ENCODE data around the gene CDCP1.
A peak's percentile ranks its signal among the peaks of the same experiment; 100 is the strongest.

Gene CDCP1

DNA sequence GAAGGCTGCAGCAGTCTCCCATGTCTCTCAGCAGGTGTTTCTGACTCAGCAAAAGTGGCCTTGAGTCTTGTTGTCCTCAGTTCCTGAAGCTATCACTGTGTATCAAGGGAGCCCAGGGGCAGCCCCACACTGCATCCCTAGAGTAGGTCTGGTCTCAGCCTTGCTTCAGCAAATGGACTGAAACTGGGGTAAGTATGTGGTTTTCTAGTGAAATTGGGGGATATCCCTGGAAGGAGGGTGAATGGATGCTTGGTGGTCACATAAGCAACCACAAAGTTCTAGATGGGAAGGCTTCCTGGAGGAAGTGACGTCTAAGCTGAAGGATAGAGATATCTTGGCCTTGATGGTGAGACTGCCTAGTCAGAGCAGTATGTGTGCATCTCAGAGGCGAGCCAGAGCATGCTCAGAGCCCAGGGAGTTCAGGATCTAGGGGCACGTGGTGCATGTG lies 41.5 kb upstream of the CDCP1 start:
- peaks cover 0 to 28% (median 9%) of the 10 kb centered on the region in 4 experiments for H3K4me1 ChIP-seq (ENCODE audit: control extremely low read depth in 1 of 4, control insufficient read depth in 4 of 4, insufficient read depth in 4 of 4, low read length in 3 of 4)
- H3K27ac ChIP-seq (ENCODE audit: insufficient read depth in 1 of 2, low read depth in 1 of 2, low read length in 2 of 2, poor library complexity in 1 of 2, severe bottlenecking in 2 of 2): no peak overlapping the region
- H3K4me3 ChIP-seq (ENCODE audit: control insufficient read depth in 1 of 7, extremely low read depth in 1 of 7, insufficient read depth in 4 of 7, low read depth in 2 of 7, low read length in 6 of 7): no peak overlapping the region
- no peaks in the 10 kb centered on the region for H3K9me3 ChIP-seq (ENCODE audit: control extremely low read depth in 1 of 5, control insufficient read depth in 4 of 5, insufficient read depth in 2 of 5, low read depth in 1 of 5, low read length in 4 of 5)
- no peaks in the 10 kb centered on the region for H3K27me3 ChIP-seq (replicated peaks in 2 of 5; ENCODE audit: control insufficient read depth in 4 of 5, insufficient read depth in 5 of 5, low read length in 4 of 5)
- CTCF ChIA-PET: interaction anchor here (1.0 to 1.2 kb wide), 5 partner anchors 9 to 33 kb away, joined by 3 to 6 read pairs (median 3); no protein-coding TSS in a partner anchor
- 86% methylated on average over 2 of the region's 3 CpGs for WGBS (ENCODE audit: insufficient coverage)
- no peaks in the 10 kb centered on the region for H3K36me3 ChIP-seq (ENCODE audit: control insufficient read depth in 4 of 4, insufficient read depth in 4 of 4, low read length in 3 of 4)
- POLR2A ChIA-PET: no interaction called here
- peak in 2 of 3 donors; percentile 33 to 44 for DNase-seq

DNA sequence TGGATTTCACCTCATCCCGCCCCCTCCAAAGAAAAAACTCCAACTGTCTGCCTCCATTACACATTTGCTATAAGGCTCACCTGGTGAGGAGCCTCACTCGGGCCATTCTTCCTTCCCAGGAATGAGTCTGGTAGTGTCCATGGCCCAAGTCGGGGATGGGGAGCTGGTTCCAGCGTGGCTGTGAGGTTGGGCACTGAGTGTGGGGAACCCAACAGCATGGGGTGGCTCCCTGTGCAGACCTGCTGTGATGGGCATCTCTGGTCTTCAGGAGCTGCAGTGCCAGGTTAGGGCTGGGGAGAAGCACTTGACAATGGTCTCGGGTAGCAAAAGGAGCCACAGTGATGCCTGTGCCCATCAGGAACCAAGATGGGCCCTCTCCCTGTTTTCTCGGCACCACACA lies 40.7 kb upstream of the CDCP1 start:
- DNase-seq: no peak
- peaks cover 0 to 29% (median 9%) of the 10 kb centered on the region in 4 experiments for H3K4me1 ChIP-seq (ENCODE audit: control extremely low read depth in 1 of 4, control insufficient read depth in 4 of 4, insufficient read depth in 4 of 4, low read length in 3 of 4)
- H3K4me3 ChIP-seq (ENCODE audit: control insufficient read depth in 1 of 7, extremely low read depth in 1 of 7, insufficient read depth in 4 of 7, low read depth in 2 of 7, low read length in 6 of 7): no peak overlapping the region
- CTCF ChIA-PET: interaction anchor here (1.0 kb wide), 2 partner anchors 22 to 23 kb away, joined by 3 to 6 read pairs; no protein-coding TSS in a partner anchor
- H3K27ac ChIP-seq (ENCODE audit: insufficient read depth in 1 of 2, low read depth in 1 of 2, low read length in 2 of 2, poor library complexity in 1 of 2, severe bottlenecking in 2 of 2): no peak overlapping the region
- POLR2A ChIA-PET: no interaction called here
- H3K36me3 ChIP-seq (ENCODE audit: control insufficient read depth in 4 of 4, insufficient read depth in 4 of 4, low read length in 3 of 4): no peaks in the 10 kb centered on the region
- 97% methylated on average over 4 of the region's 6 CpGs for WGBS (ENCODE audit: insufficient coverage)
- no peaks in the 10 kb centered on the region for H3K9me3 ChIP-seq (ENCODE audit: control extremely low read depth in 1 of 5, control insufficient read depth in 4 of 5, insufficient read depth in 2 of 5, low read depth in 1 of 5, low read length in 4 of 5)
- no peaks in the 10 kb centered on the region for H3K27me3 ChIP-seq (replicated peaks in 2 of 5; ENCODE audit: control insufficient read depth in 4 of 5, insufficient read depth in 5 of 5, low read length in 4 of 5)

DNA sequence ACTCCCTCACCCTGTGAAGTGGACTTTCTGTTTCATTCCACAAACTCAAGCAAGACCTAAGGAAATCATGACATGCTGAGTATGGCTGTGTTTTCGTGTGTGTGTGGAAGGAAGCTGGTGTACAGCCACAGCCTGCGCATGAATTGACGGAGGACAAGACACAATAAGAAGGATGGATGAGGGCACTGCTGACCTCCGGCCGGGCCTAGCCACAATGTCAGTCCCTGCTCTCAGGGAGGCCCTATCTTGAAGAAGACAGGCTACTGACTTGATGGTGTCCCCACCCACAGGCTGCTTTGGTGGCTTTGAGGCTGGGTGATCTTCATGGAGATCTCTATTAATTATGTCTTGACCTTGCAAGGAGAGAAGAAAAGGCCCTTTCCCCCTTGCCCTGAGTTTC lies 39.3 kb upstream of the CDCP1 start:
- no peak overlapping the region for H3K27ac ChIP-seq (ENCODE audit: insufficient read depth in 1 of 2, low read depth in 1 of 2, low read length in 2 of 2, poor library complexity in 1 of 2, severe bottlenecking in 2 of 2)
- ChIA-PET POLR2A (no interaction called here), CTCF (no interaction called here)
- H3K27me3 ChIP-seq (replicated peaks in 2 of 5; ENCODE audit: control insufficient read depth in 4 of 5, insufficient read depth in 5 of 5, low read length in 4 of 5): no peaks in the 10 kb centered on the region
- no peaks in the 10 kb centered on the region for H3K9me3 ChIP-seq (ENCODE audit: control extremely low read depth in 1 of 5, control insufficient read depth in 4 of 5, insufficient read depth in 2 of 5, low read depth in 1 of 5, low read length in 4 of 5)
- no peak overlapping the region for H3K4me3 ChIP-seq (ENCODE audit: control insufficient read depth in 1 of 7, extremely low read depth in 1 of 7, insufficient read depth in 4 of 7, low read depth in 2 of 7, low read length in 6 of 7)
- no peaks in the 10 kb centered on the region for H3K36me3 ChIP-seq (ENCODE audit: control insufficient read depth in 4 of 4, insufficient read depth in 4 of 4, low read length in 3 of 4)
- H3K4me1 ChIP-seq (ENCODE audit: control extremely low read depth in 1 of 4, control insufficient read depth in 4 of 4, insufficient read depth in 4 of 4, low read length in 3 of 4): peaks cover 0 to 26% (median 9%) of the 10 kb centered on the region in 4 experiments
- no peak for DNase-seq
- WGBS (ENCODE audit: insufficient coverage): 80% methylated on average over 1 of the region's 5 CpGs

DNA sequence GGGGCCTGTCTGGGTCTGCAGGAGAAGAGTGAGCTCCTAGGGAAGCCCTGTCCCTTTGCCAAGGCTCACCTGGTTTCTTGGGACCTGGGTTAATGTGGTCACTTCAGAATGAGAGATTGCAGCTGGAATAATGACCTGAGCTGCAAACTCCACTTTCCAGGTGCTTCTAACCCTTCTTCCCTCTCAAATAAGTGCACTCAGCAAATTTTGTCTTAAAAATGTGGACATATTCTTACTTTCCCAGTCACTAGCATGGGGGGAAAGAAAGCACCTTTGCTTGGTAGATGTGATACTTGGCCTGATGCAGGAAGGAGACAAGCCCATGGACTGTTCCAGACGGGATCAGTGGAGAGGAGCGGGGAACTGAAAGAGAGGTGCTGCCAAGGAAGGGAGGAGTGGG lies 38.9 kb upstream of the CDCP1 start:
- POLR2A ChIA-PET: no interaction called here
- DNase-seq: no peak
- CTCF ChIA-PET: interaction anchor here (0.5 kb wide), 1 partner anchor 25 kb away, joined by 3 read pairs; no protein-coding TSS in a partner anchor
- WGBS (ENCODE audit: insufficient coverage): 83% methylated on average over 1 of the region's 2 CpGs
- no peak overlapping the region for H3K4me3 ChIP-seq (ENCODE audit: control insufficient read depth in 1 of 7, extremely low read depth in 1 of 7, insufficient read depth in 4 of 7, low read depth in 2 of 7, low read length in 6 of 7)
- no peaks in the 10 kb centered on the region for H3K27me3 ChIP-seq (replicated peaks in 2 of 5; ENCODE audit: control insufficient read depth in 4 of 5, insufficient read depth in 5 of 5, low read length in 4 of 5)
- peaks cover 0 to 26% (median 9%) of the 10 kb centered on the region in 4 experiments for H3K4me1 ChIP-seq (ENCODE audit: control extremely low read depth in 1 of 4, control insufficient read depth in 4 of 4, insufficient read depth in 4 of 4, low read length in 3 of 4)
- no peaks in the 10 kb centered on the region for H3K36me3 ChIP-seq (ENCODE audit: control insufficient read depth in 4 of 4, insufficient read depth in 4 of 4, low read length in 3 of 4)
- H3K27ac ChIP-seq (ENCODE audit: insufficient read depth in 1 of 2, low read depth in 1 of 2, low read length in 2 of 2, poor library complexity in 1 of 2, severe bottlenecking in 2 of 2): no peak overlapping the region
- no peaks in the 10 kb centered on the region for H3K9me3 ChIP-seq (ENCODE audit: control extremely low read depth in 1 of 5, control insufficient read depth in 4 of 5, insufficient read depth in 2 of 5, low read depth in 1 of 5, low read length in 4 of 5)

DNA sequence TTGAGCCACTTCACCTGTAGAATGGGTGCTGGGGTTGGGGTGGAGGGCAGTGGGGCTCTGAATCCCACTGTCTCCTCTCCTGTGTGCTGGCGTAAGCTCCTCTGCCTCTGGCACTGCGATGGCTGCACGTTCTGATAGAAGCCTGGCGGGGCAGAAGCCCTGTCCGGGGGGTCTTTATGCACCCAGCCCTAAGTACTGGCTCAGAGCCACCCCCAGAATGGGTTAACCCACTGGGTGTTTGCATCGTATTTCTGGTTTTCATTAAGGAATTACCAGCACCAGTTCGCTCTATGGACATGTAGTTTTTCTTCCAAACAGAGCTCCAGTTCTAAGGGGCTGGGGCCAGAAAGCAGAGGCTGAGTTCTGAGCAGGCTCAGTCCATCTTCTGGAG lies 37.7 kb upstream of the CDCP1 start:
- no peak for DNase-seq
- CTCF ChIA-PET: no interaction called here
- POLR2A ChIA-PET: no interaction called here
- Histone ChIP-seq H3K4me1 (ENCODE audit: control extremely low read depth in 1 of 4, control insufficient read depth in 4 of 4, insufficient read depth in 4 of 4, low read length in 3 of 4) (peaks cover 0 to 21% (median 8%) of the 10 kb centered on the region in 4 experiments), H3K9me3 (ENCODE audit: control extremely low read depth in 1 of 5, control insufficient read depth in 4 of 5, insufficient read depth in 2 of 5, low read depth in 1 of 5, low read length in 4 of 5) (no peaks in the 10 kb centered on the region), H3K27ac (ENCODE audit: insufficient read depth in 1 of 2, low read depth in 1 of 2, low read length in 2 of 2, poor library complexity in 1 of 2, severe bottlenecking in 2 of 2) (no peak overlapping the region), H3K4me3 (ENCODE audit: control insufficient read depth in 1 of 7, extremely low read depth in 1 of 7, insufficient read depth in 4 of 7, low read depth in 2 of 7, low read length in 6 of 7) (no peak overlapping the region), H3K27me3 (replicated peaks in 2 of 5; ENCODE audit: control insufficient read depth in 4 of 5, insufficient read depth in 5 of 5, low read length in 4 of 5) (no peaks in the 10 kb centered on the region), H3K36me3 (ENCODE audit: control insufficient read depth in 4 of 4, insufficient read depth in 4 of 4, low read length in 3 of 4) (no peaks in the 10 kb centered on the region)
- WGBS (ENCODE audit: insufficient coverage): 96% methylated on average over 7 of the region's 7 CpGs

DNA sequence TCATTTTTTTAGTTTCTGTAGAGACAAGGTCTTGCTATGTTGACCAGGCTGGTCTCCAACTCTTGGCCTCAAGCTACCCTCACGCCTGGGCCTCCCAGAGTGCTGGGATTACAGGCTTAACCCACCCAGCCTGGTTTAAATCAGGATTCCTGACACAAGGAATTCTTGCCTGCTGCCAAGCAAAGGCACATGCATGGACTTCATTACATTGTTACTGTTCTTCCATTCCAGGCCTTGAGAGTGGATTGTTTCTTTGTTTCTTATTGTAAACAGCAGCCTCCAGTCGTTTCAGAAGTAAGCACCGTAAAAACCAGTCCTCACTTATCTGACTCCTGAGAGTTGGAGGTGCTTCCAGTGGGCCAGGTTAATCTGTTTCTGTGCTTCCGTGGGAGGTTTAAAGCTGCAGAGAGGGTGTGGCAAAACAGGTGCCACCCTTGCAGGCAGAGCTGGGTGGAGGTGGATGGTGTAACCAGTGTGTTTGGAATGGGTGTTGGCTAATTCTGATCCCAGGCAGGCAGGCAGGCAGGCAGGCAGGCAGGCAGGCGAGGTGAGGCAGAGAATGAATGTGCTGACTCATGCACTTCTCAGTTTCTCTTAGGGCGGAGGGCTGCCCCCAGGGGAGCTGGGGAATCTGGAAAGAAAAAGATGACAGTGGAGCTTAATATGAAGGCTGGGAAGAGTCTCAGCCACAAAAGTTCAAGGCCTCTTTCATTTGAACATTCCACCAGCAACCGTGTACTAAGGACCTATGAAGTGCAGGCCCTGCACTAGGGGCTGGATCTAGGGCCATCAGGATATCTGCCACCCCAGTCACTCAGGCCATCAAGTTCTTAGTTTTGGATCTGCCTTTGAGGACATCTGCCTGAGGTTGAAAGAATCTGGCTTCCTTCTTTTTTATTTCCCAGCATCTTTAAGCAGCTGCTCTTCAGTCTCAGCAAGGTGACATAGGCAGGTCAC lies 37.0 kb upstream of the CDCP1 start:
- H3K27me3 ChIP-seq (replicated peaks in 2 of 5; ENCODE audit: control insufficient read depth in 4 of 5, insufficient read depth in 5 of 5, low read length in 4 of 5): no peaks in the 10 kb centered on the region
- H3K4me1 ChIP-seq (ENCODE audit: control extremely low read depth in 1 of 4, control insufficient read depth in 4 of 4, insufficient read depth in 4 of 4, low read length in 3 of 4): peaks cover 0 to 17% (median 7%) of the 10 kb centered on the region in 4 experiments
- peak in 2 of 3 donors; percentile 28 to 41 for DNase-seq
- no peaks in the 10 kb centered on the region for H3K9me3 ChIP-seq (ENCODE audit: control extremely low read depth in 1 of 5, control insufficient read depth in 4 of 5, insufficient read depth in 2 of 5, low read depth in 1 of 5, low read length in 4 of 5)
- 55% methylated on average over 7 of the region's 7 CpGs for WGBS (ENCODE audit: insufficient coverage)
- ChIA-PET POLR2A (no interaction called here), CTCF (no interaction called here)
- H3K27ac ChIP-seq (ENCODE audit: insufficient read depth in 1 of 2, low read depth in 1 of 2, low read length in 2 of 2, poor library complexity in 1 of 2, severe bottlenecking in 2 of 2): no peak overlapping the region
- H3K36me3 ChIP-seq (ENCODE audit: control insufficient read depth in 4 of 4, insufficient read depth in 4 of 4, low read length in 3 of 4): no peaks in the 10 kb centered on the region
- H3K4me3 ChIP-seq (ENCODE audit: control insufficient read depth in 1 of 7, extremely low read depth in 1 of 7, insufficient read depth in 4 of 7, low read depth in 2 of 7, low read length in 6 of 7): no peak overlapping the region

DNA sequence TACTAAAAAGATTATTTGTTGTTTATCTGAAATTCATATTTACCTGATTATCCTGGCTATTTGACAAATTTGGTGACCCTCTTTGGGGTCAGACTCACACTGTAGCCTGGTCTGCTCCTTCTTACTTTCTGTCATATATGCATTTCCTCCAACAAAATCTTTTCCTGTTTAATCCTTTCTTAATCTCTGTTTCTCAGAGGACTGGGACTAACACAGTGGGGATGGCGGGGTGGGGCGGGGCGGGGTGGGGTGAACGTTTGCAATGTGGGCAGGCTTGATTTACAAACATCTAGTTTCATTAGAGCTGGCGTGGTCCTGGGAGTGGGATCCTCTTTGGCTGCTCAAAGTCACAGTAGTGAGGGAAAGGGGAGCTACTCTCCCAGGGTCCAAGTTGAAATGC lies 35.3 kb upstream of the CDCP1 start:
- Histone ChIP-seq H3K4me3 (ENCODE audit: control insufficient read depth in 1 of 7, extremely low read depth in 1 of 7, insufficient read depth in 4 of 7, low read depth in 2 of 7, low read length in 6 of 7) (no peak overlapping the region), H3K36me3 (ENCODE audit: control insufficient read depth in 4 of 4, insufficient read depth in 4 of 4, low read length in 3 of 4) (no peaks in the 10 kb centered on the region), H3K4me1 (ENCODE audit: control extremely low read depth in 1 of 4, control insufficient read depth in 4 of 4, insufficient read depth in 4 of 4, low read length in 3 of 4) (peaks cover 0 to 9% (median 4%) of the 10 kb centered on the region in 4 experiments), H3K27ac (ENCODE audit: insufficient read depth in 1 of 2, low read depth in 1 of 2, low read length in 2 of 2, poor library complexity in 1 of 2, severe bottlenecking in 2 of 2) (no peak overlapping the region), H3K9me3 (ENCODE audit: control extremely low read depth in 1 of 5, control insufficient read depth in 4 of 5, insufficient read depth in 2 of 5, low read depth in 1 of 5, low read length in 4 of 5) (no peaks in the 10 kb centered on the region), H3K27me3 (replicated peaks in 2 of 5; ENCODE audit: control insufficient read depth in 4 of 5, insufficient read depth in 5 of 5, low read length in 4 of 5) (no peaks in the 10 kb centered on the region)
- WGBS (ENCODE audit: insufficient coverage): 72% methylated on average over 3 of the region's 5 CpGs
- DNase-seq: no peak
- ChIA-PET CTCF (interaction anchor here (0.7 kb wide), 1 partner anchor 29 kb away, joined by 3 read pairs; no protein-coding TSS in a partner anchor), POLR2A (no interaction called here)
